Right ventricle myocardium superior (tissue), 1 donor: Measurements from ENCODE around the gene LRFN5. TPM values are rescaled to one million over a fixed set of nuclear protein-coding genes. Genes with fewer than 3 reads are reported as not detected.
"Not testable (repeated sequence)": the region's sequence is repeated elsewhere in the genome, so short reads cannot be mapped to it uniquely, and the experiment has no call there.

Experiments used
- ATAC-seq: fragments of 200-7000 bp; cut with Tn5 transposase; one replicate; pipeline ENCODE4 v1.9.1; 2020; ENCODE audit warnings: mild to moderate bottlenecking; ENCODE audit not compliant: poor library complexity
- DNase-seq: peaks from one replicate; pipeline ENCODE4 v3.0.0-alpha.2; 2020
- intact Hi-C: fragments of 100-400 bp; cut with DNase I; formaldehyde crosslinking; loops from one replicate; pipeline ENCODE4 v1.11.2; 2022
- long read RNA-seq: library from polyadenylated mRNA; unstranded; transcript quantifications from one replicate; pipeline ENCODE4 v2.0.0, GENCODE V29; 2021
- total RNA-seq: library from RNA; stranded (reverse); fragmentation: NEBNext Ultra II Directional; extraction: Animal tissue kit (Norgen Biotek cat#: 25700); gene quantifications from one replicate; pipeline ENCODE4 v1.2.1, GENCODE V29; 2021
- donor health status: DM: no; HTN: yes; CAD: no; lungs with severe emphysema.

Gene LRFN5
- 1.2 TPM for total RNA-seq
- long read RNA-seq: 0 reads

GRCh38 chr14:41606532-41607303 is at the start of gene LRFN5:
LRFN5 (plus strand) TSS chr14:41606876.
- DNase-seq (peak; percentile 66), ATAC-seq (peak; percentile 75)
- intact Hi-C loops: no loop called here

GRCh38 chr14:41558490-41558889 is 48.2 kb upstream of the LRFN5 start:
- intact Hi-C loops: no loop called here
- DNase-seq (no peak), ATAC-seq (no peak)

GRCh38 chr14:41566864-41567263 is 39.8 kb upstream of the LRFN5 start:
- ATAC-seq, DNase-seq, intact Hi-C loops: not testable (repeated sequence)

- no peak for ATAC-seq
- intact Hi-C loops: no loop called here
- DNase-seq: no peak
Observed at GRCh38 chr14:41568979-41569378, 37.7 kb upstream of the LRFN5 start.

GRCh38 chr14:41570415-41571155 is 36.1 kb upstream of the LRFN5 start:
- intact Hi-C loops: no loop called here
- DNase-seq (no peak), ATAC-seq (no peak)

- ATAC-seq (no peak), DNase-seq (no peak)
- intact Hi-C loops: no loop called here
Observed at GRCh38 chr14:41586237-41586636, 20.4 kb upstream of the LRFN5 start.

- ATAC-seq: no peak
- DNase-seq: peak; percentile 21
- intact Hi-C loops: no loop called here
Observed at GRCh38 chr14:41597647-41598046, 9.0 kb upstream of the LRFN5 start.

GRCh38 chr14:41599805-41600385 is 6.8 kb upstream of the LRFN5 start:
- DNase-seq: peak; percentile 18
- intact Hi-C loops, ATAC-seq: not testable (repeated sequence)

GRCh38 chr14:41604721-41605531 is 1.8 kb upstream of the LRFN5 start:
- ATAC-seq: peak; percentile 61
- peak; percentile 64 for DNase-seq
- intact Hi-C loops: no loop called here

- intact Hi-C loops: no loop called here
- DNase-seq: peak; percentile 17
- ATAC-seq: no peak
Observed at GRCh38 chr14:41605550-41606281, 960 bp upstream of the LRFN5 start.

GRCh38 chr14:41606282-41606531 is 469 bp upstream of the LRFN5 start:
- ATAC-seq: no peak
- intact Hi-C loops: no loop called here

GRCh38 chr14:41607304-41607775 is 664 bp downstream of the LRFN5 start:
- intact Hi-C loops: no loop called here
- DNase-seq (peak; percentile 43), ATAC-seq (peak; percentile 5)

More at GRCh38 chr14:41606282-41606531, 469 bp upstream of the LRFN5 start:
- DNase-seq: no peak

GRCh38 chr14:41607966-41608663 is 1.4 kb downstream of the LRFN5 start:
- intact Hi-C loops: no loop called here
- DNase-seq: peak; percentile 43
- ATAC-seq: no peak

- intact Hi-C loops: no loop called here
- ATAC-seq (no peak), DNase-seq (no peak)
Observed at GRCh38 chr14:41608681-41609390, 2.2 kb downstream of the LRFN5 start.

- ATAC-seq (peak; percentile 51), DNase-seq (peak; percentile 70)
- intact Hi-C loops: no loop called here
Observed at GRCh38 chr14:41609704-41610183, 3.1 kb downstream of the LRFN5 start.

GRCh38 chr14:41615011-41615595 is 8.4 kb downstream of the LRFN5 start:
- no peak for DNase-seq
- intact Hi-C loops: no loop called here
- ATAC-seq: no peak

- intact Hi-C loops: no loop called here
- DNase-seq (no peak), ATAC-seq (no peak)
Observed at GRCh38 chr14:41623736-41624135, 17.1 kb downstream of the LRFN5 start.
